ENCODE results near the gene AP3B1.

DNA sequence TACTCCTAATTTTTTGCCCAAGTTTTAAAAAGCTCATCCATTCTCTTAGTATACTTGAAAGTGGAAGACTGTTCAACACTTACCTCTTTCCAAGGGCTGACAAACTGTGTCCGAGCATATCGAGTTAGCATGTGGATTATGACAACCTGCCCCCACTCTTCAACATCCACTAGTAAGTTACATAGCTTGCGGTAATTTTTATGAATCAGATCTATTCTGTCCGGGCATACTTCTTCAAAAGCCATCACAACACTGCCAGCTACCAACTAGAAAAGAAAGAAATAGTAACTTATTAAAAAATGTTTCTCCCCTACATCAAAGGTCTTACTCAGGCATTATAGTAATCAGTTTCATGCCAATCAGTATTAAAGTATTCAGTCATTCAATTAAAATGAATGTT, 78.5 kb downstream of the AP3B1 start:
- TF ChIP-seq, protein P1, sequence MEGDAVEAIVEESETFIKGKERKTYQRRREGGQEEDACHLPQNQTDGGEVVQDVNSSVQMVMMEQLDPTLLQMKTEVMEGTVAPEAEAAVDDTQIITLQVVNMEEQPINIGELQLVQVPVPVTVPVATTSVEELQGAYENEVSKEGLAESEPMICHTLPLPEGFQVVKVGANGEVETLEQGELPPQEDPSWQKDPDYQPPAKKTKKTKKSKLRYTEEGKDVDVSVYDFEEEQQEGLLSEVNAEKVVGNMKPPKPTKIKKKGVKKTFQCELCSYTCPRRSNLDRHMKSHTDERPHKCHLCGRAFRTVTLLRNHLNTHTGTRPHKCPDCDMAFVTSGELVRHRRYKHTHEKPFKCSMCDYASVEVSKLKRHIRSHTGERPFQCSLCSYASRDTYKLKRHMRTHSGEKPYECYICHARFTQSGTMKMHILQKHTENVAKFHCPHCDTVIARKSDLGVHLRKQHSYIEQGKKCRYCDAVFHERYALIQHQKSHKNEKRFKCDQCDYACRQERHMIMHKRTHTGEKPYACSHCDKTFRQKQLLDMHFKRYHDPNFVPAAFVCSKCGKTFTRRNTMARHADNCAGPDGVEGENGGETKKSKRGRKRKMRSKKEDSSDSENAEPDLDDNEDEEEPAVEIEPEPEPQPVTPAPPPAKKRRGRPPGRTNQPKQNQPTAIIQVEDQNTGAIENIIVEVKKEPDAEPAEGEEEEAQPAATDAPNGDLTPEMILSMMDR (IDR thresholded peaks at IDR 0.05; ENCODE audit: low read length), result no peak
- no peak for TF ChIP-seq EZH2 (IDR thresholded peaks at IDR 0.05; ENCODE audit: borderline replicate concordance, low read length)

All from OCI-LY1 (cell line).